GM18870 (cell line): ENCODE data around the gene FOXN4.
"Not testable (repeated sequence)": the region's sequence is repeated elsewhere in the genome, so short reads cannot be mapped to it uniquely, and the experiment has no call there.

Source experiments
- ATAC-seq: cut with Tn5 transposase; IDR thresholded peaks from one replicate; pipeline ENCODE4 v1.9.1; 2021; ENCODE audit warnings: moderate library complexity; ENCODE audit not compliant: unreplicated experiment

FOXN4 gene

GRCh38 chr12:109308534-109309380, at the start of gene FOXN4:
Gene FOXN4 (minus strand): TSS chr12:109309284. CDS start chr12:109308321, 963 bp downstream.
- ATAC-seq, result no peak

GRCh38 chr12:109358154-109358869, 49.2 kb upstream of the FOXN4 start:
- peak; percentile 73 for ATAC-seq

GRCh38 chr12:109357032-109357431, 47.9 kb upstream of the FOXN4 start:
- no peak for ATAC-seq

- no peak for ATAC-seq
Measured at GRCh38 chr12:109356577-109356976, 47.5 kb upstream of the FOXN4 start.

GRCh38 chr12:109352184-109352583, 43.1 kb upstream of the FOXN4 start:
- ATAC-seq, result no peak

GRCh38 chr12:109347589-109347988, 38.5 kb upstream of the FOXN4 start, which contains the start of gene MYO1H:
Gene MYO1H (plus strand): TSS chr12:109347900. CDS start chr12:109347961, 61 bp downstream.
- ATAC-seq, result no peak

GRCh38 chr12:109346920-109347319, 37.8 kb upstream of the FOXN4 start:
- ATAC-seq, result no peak

- no peak for ATAC-seq
Measured at GRCh38 chr12:109345428-109345827, 36.3 kb upstream of the FOXN4 start.

- no peak for ATAC-seq
Measured at GRCh38 chr12:109343677-109344076, 34.6 kb upstream of the FOXN4 start.

GRCh38 chr12:109336593-109336992, 27.5 kb upstream of the FOXN4 start:
- ATAC-seq, result no peak

GRCh38 chr12:109334887-109335286, 25.8 kb upstream of the FOXN4 start:
- no peak for ATAC-seq

- no peak for ATAC-seq
Measured at GRCh38 chr12:109331301-109331952, 22.3 kb upstream of the FOXN4 start.

GRCh38 chr12:109330282-109331230, 21.5 kb upstream of the FOXN4 start:
- ATAC-seq, result no peak

GRCh38 chr12:109329686-109330085, 20.6 kb upstream of the FOXN4 start:
- no peak for ATAC-seq

GRCh38 chr12:109329003-109329402, 19.9 kb upstream of the FOXN4 start:
- no peak for ATAC-seq

- ATAC-seq, result not testable (repeated sequence)
Measured at GRCh38 chr12:109321294-109321693, 12.2 kb upstream of the FOXN4 start.

GRCh38 chr12:109310247-109311125, 1.4 kb upstream of the FOXN4 start:
- ATAC-seq, result no peak

GRCh38 chr12:109309381-109310246, 530 bp upstream of the FOXN4 start:
- ATAC-seq, result no peak
